HepG2 (cell line): ENCODE data around the gene RFC2. TPM values are rescaled to one million over a fixed set of nuclear protein-coding genes. Genes with fewer than 3 reads are reported as not detected.

ENCODE experiments used
- ATAC-seq: fragments of 200-7000 bp; cut with Tn5 transposase; 3 replicates; pipeline ENCODE4 v1.9.1; 2020; ENCODE audit warnings: mild to moderate bottlenecking, moderate library complexity
- BruUV-seq: library from RNA; stranded (reverse); fragments of 400-500 nt; replicated peaks from 2 replicates; lab custom pipeline; 2021; lab: Mats Ljungman, UMichigan
- CTCF ChIA-PET: fragments of 300-600 bp; formaldehyde crosslinking; extraction: SDS; loops from one replicate; lab custom pipeline; 2021; ENCODE audit warnings: low total read pairs, inconsistent platforms, low intra/inter-chr PET ratio; lab: Yijun Ruan, JAX
- POLR2A ChIA-PET: fragments of 350-600 bp; sonication (Branson Sonifier 250); formaldehyde crosslinking; loops from one replicate; lab custom pipeline; 2020; ENCODE audit warnings: antibody characterized with exemption, inconsistent platforms; lab: Yijun Ruan, JAX
- DNase-seq: peaks from one replicate; pipeline ENCODE4 v3.0.0-alpha.2; 2015; ENCODE audit warnings: low spot score
- FAIRE-seq: peaks from 3 replicates; lab custom pipeline; 2011; peaks lifted over from hg19 to GRCh38; lab: Jason Lieb, UNC
- H2AFZ ChIP-seq: one replicate; pipeline ENCODE4 v1.6.1; 2011; ENCODE audit warnings: low read length, inconsistent platforms
- H3K27ac ChIP-seq: fragments of 300-600 bp; 3 replicates; pipeline ENCODE4 v1.8.0; 2011; ENCODE audit warnings: mixed run types, mild to moderate bottlenecking, mixed read lengths, low read length, inconsistent platforms; ENCODE audit not compliant: insufficient read depth; ENCODE audit errors: extremely low read length
- H3K27me3 ChIP-seq, 2 experiments: fragments of 200-600 bp in 1 of 2; 2 replicates in 1 of 2; 3 replicates in 1 of 2; pipeline versions ENCODE4 v1.6.0 to v1.8.0; 2011; ENCODE audit warnings: low read length in 2 of 2, mild to moderate bottlenecking in 2 of 2, moderate library complexity in 2 of 2, inconsistent platforms in 1 of 2; ENCODE audit not compliant: insufficient read depth in 2 of 2, control insufficient read depth in 1 of 2
- H3K36me3 ChIP-seq, 2 experiments: fragments of 200-600 bp in 1 of 2; replicated peaks in 1 of 2; 2 replicates in 1 of 2; 3 replicates in 1 of 2; pipeline versions ENCODE4 v1.5.1 to v1.8.0; 2011; ENCODE audit warnings: low read length in 2 of 2, inconsistent platforms in 1 of 2; ENCODE audit not compliant: insufficient read depth in 2 of 2, control insufficient read depth in 1 of 2
- H3K4me1 ChIP-seq: 2 replicates; pipeline ENCODE4 v1.5.1; 2012; ENCODE audit warnings: low read length, inconsistent platforms; ENCODE audit not compliant: insufficient read depth
- H3K4me2 ChIP-seq: 2 replicates; pipeline ENCODE4 v1.6.0; 2011; ENCODE audit warnings: low read depth, low read length, inconsistent platforms
- H3K4me3 ChIP-seq, 3 experiments: fragments of 200-600 bp in 1 of 3; sonication (generic), shearing (Covaris generic) in 1 of 3; replicated peaks in 1 of 3; 2 replicates each; pipeline ENCODE4 v1.5.1; 2011 to 2016; ENCODE audit warnings: low read length in 3 of 3, inconsistent platforms in 2 of 3, low read depth in 2 of 3, mild to moderate bottlenecking in 2 of 3, control low read depth in 1 of 3, mixed read lengths in 1 of 3; ENCODE audit not compliant: insufficient read depth in 1 of 3
- H3K79me2 ChIP-seq: one replicate; pipeline ENCODE4 v1.6.1; 2011; ENCODE audit warnings: low read length, inconsistent platforms; ENCODE audit not compliant: insufficient read depth
- H3K9ac ChIP-seq: 2 replicates; pipeline ENCODE4 v1.6.0; 2011; ENCODE audit warnings: mild to moderate bottlenecking, low read depth, low read length, inconsistent platforms; ENCODE audit not compliant: insufficient read depth
- H3K9me3 ChIP-seq: 2 replicates; pipeline ENCODE4 v1.5.1; 2012; ENCODE audit warnings: mild to moderate bottlenecking, low read length
- H4K20me1 ChIP-seq: 2 replicates; pipeline ENCODE4 v1.6.0; 2011; ENCODE audit warnings: inconsistent platforms, mild to moderate bottlenecking, low read length, moderate library complexity; ENCODE audit not compliant: insufficient read depth
- ATF3 ChIP-seq: sonication (generic); formaldehyde crosslinking; IDR thresholded peaks from 2 replicates; pipeline ENCODE4 v1.4.0; 2020; ENCODE audit warnings: missing genetic modification reagents
- GFI1 ChIP-seq: sonication (generic); formaldehyde crosslinking; IDR thresholded peaks from 2 replicates; pipeline ENCODE4 v1.5.0; 2020; ENCODE audit warnings: missing genetic modification reagents, mild to moderate bottlenecking, borderline replicate concordance
- JUN ChIP-seq: sonication (generic); formaldehyde crosslinking; IDR thresholded peaks from 2 replicates; pipeline ENCODE4 v1.4.0; 2020; ENCODE audit warnings: mild to moderate bottlenecking, missing genetic modification reagents
- KAT7 ChIP-seq: IDR thresholded peaks from 2 replicates; pipeline ENCODE4 v1.6.1; 2018; ENCODE audit warnings: borderline replicate concordance, missing compliant biosample characterization
- LCORL ChIP-seq, 2 experiments: fragments of 450-650 bp in 1 of 2; sonication (generic) in 1 of 2; formaldehyde crosslinking in 1 of 2; IDR thresholded peaks; 2 replicates each; pipeline versions ENCODE4 v1.5.0 to v1.6.1; 2017 to 2020; ENCODE audit warnings: antibody characterized with exemption in 1 of 2, missing genetic modification reagents in 1 of 2
- NR2F1 ChIP-seq, 2 experiments: fragments of 450-650 bp in 1 of 2; formaldehyde crosslinking in 1 of 2; IDR thresholded peaks; 2 replicates each; pipeline versions ENCODE4 v1.5.0 to v1.6.1; 2016 to 2020; ENCODE audit warnings: mild to moderate bottlenecking in 1 of 2, missing compliant biosample characterization in 1 of 2, missing genetic modification reagents in 1 of 2, moderate library complexity in 1 of 2
- SOX13 ChIP-seq, 3 experiments: fragments of 450-650 bp in 1 of 3; sonication (generic) in 1 of 3; formaldehyde crosslinking in 1 of 3; IDR thresholded peaks in 2 of 3; conservative IDR thresholded peaks in 1 of 3; 2 replicates each; pipeline versions ENCODE4 v1.5.0 to v1.6.1; 2016 to 2020; ENCODE audit warnings: antibody characterized with exemption in 1 of 3, mild to moderate bottlenecking in 1 of 3, missing compliant biosample characterization in 1 of 3, missing genetic modification reagents in 1 of 3, moderate library complexity in 1 of 3
- TAF15 ChIP-seq: fragments of 200-400 bp; formaldehyde crosslinking; IDR thresholded peaks from one replicate; pipeline ENCODE4 v1.6.1; 2018; ENCODE audit warnings: mild to moderate bottlenecking, low read depth, low read length; ENCODE audit not compliant: poor library complexity, severe bottlenecking
- TBX2 ChIP-seq: sonication (generic); formaldehyde crosslinking; IDR thresholded peaks from 2 replicates; pipeline ENCODE4 v1.5.0; 2020; ENCODE audit warnings: missing genetic modification reagents, mild to moderate bottlenecking, borderline replicate concordance
- ZBTB3 ChIP-seq: sonication (generic); formaldehyde crosslinking; IDR thresholded peaks from 2 replicates; pipeline ENCODE4 v1.4.0; 2020; ENCODE audit warnings: low read depth, mild to moderate bottlenecking, moderate library complexity, missing genetic modification reagents, borderline replicate concordance
- ZNF335 ChIP-seq: sonication (generic); formaldehyde crosslinking; IDR thresholded peaks from 2 replicates; pipeline ENCODE4 v1.4.0; 2020; ENCODE audit warnings: missing genetic modification reagents
- ZNF350 ChIP-seq: sonication (generic); formaldehyde crosslinking; IDR thresholded peaks from 2 replicates; pipeline ENCODE4 v1.4.0; 2020; ENCODE audit warnings: mild to moderate bottlenecking, low read depth, missing genetic modification reagents, borderline replicate concordance
- ZNF558 ChIP-seq: sonication (generic); formaldehyde crosslinking; IDR thresholded peaks from 2 replicates; pipeline ENCODE4 v1.9.0; 2022; ENCODE audit warnings: mild to moderate bottlenecking, missing genetic modification reagents, borderline replicate concordance
- ZNF768 ChIP-seq: sonication (generic); formaldehyde crosslinking; IDR thresholded peaks from 2 replicates; pipeline ENCODE4 v1.4.0; 2020; ENCODE audit warnings: missing genetic modification reagents
- WGBS: methylation state at CpG from one replicate; pipeline ENCODE4 v1.1.6; 2017; ENCODE audit warnings: low lambda C conversion rate; 5-methylcytosine and 5-hydroxymethylcytosine counted together
- in situ Hi-C: cut with HindIII; loops from 2 replicates; pipeline ENCODE4 v1.10.0; 2017; ENCODE audit warnings: low pct_unique_long_range_greater_than_20kb; ENCODE audit not compliant: extremely low pct_ligation_motif_present
- intact Hi-C: fragments of 100-400 bp; cut with micrococcal nuclease; formaldehyde crosslinking; loops from one replicate; pipeline ENCODE4 v1.10.0; 2022; ENCODE audit not compliant: unreplicated experiment
- polyA plus RNA-seq, 8 experiments: library from polyadenylated mRNA; depleted of rRNA in 3 of 8; stranded (reverse) in 7 of 8; unstranded in 1 of 8; fragments of >200 nt; fragmentation: Illumina TruSeq in 4 of 8; extraction: Trizol in 4 of 8; gene quantifications; 2 replicates each; pipeline versions ENCODE4 v1.2.1 to v1.2.3, GENCODE V29; 2011 to 2016; ENCODE audit warnings: low read depth in 4 of 8, missing spikeins in 1 of 8, mixed read lengths in 1 of 8; ENCODE audit not compliant: insufficient read depth in 1 of 8
- total RNA-seq, 5 experiments: library from RNA; depleted of rRNA; stranded (reverse); fragments of >200 nt; fragmentation: Illumina TruSeq; extraction: Trizol; gene quantifications; 2 replicates each; pipeline ENCODE4 v1.2.3, GENCODE V29; 2016; ENCODE audit warnings: low read depth in 1 of 5
- TF ChIP-seq, protein P1 (sequence below): sonication (generic); formaldehyde crosslinking; IDR thresholded peaks from 2 replicates; pipeline ENCODE4 v1.5.0; 2020; ENCODE audit warnings: missing genetic modification reagents

The RFC2 gene
- total and polyA plus RNA-seq, 2 of the 13 experiments (the other 11 are each of a cell fraction or from before 2014, with no cell fraction given), result 14.6 to 43.5 TPM

GRCh38 chr7:74215921-74216320 lies 38.3 kb downstream of the RFC2 start:
- peak; percentile 32; the same call in 1 of the 2 replicates for TF ChIP-seq ZNF768
- no peak for TF ChIP-seq TBX2 (CRISPR knock-in tag)
- Histone ChIP-seq H3K79me2 (no peaks in the 10 kb centered on the region), H3K4me1 (peaks cover 31% of the 10 kb centered on the region), H4K20me1 (no peaks in the 10 kb centered on the region), H3K27ac (no peak overlapping the region), H3K27me3 (no peaks in the 10 kb centered on the region; a peak in 2 of 5 replicates), H3K36me3 (no peaks in the 10 kb centered on the region), H3K4me3 (no peak overlapping the region), H3K9me3 (no peaks in the 10 kb centered on the region), H3K4me2 (no peak overlapping the region; the same call in 1 of the 2 replicates), H3K9ac (no peak overlapping the region), H2AFZ (no peak overlapping the region)
- CTCF ChIA-PET, result no interaction called here
- no CpG with 5 or more reads among the region's 15 CpGs for WGBS
- in situ Hi-C loops, result loop anchor here (25.0 kb wide), 1 partner anchor 346 kb away; no protein-coding TSS in a partner anchor
- intact Hi-C loops, result no loop called here
- FAIRE-seq, result no peak
- POLR2A ChIA-PET, result no interaction called here
- no peak for DNase-seq
- BruUV-seq, result no TSS peak
- no peak for ATAC-seq

DNA sequence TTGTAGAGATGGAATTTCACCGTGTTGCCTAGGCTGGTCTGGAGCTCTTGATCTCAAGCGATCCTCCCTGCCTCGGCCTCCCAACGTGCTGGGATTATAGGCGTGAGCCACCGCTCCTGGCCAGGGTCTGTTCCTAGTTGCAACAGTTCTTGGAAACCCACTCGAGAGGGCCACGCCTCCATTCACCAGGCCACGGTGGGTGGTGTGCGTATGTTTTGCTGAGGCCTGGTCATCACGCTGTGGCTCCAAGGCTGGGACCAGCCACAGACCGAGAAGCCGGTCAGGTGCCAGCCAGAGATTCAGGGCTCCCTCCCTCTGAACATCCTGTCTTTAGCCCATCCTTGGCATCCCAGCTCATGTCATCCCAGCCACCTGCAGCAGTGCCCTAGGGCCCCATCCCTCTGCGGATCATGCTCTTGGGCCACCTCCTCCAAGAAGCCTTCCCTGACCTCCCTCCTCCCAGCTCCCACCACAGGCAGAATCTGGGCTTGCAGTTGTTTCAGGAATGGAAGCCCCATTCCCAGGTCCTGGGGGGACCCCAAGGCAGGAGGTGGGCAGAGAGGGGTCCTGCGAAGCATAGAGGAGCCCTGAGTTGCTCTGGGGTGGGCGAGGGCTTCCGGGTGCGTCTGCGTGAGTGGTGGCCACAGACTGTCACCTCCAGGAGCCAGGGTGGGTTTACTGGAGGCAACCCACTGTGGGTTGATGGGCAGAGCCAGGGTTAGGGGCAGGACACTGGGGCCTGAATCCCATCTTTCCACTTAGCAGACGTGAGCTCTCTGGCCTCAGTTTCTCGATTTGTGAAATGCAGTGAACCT lies 39.2 kb downstream of the RFC2 start:
- no TSS peak for BruUV-seq
- FAIRE-seq, result no peak
- no peak overlapping the region for H2AFZ ChIP-seq
- H3K9ac ChIP-seq, result no peak overlapping the region
- H4K20me1 ChIP-seq, result no peaks in the 10 kb centered on the region
- POLR2A ChIA-PET, result no interaction called here
- DNase-seq, result no peak
- no peak overlapping the region for H3K4me3 ChIP-seq
- no peaks in the 10 kb centered on the region; a peak in 2 of 5 replicates for H3K27me3 ChIP-seq
- intact Hi-C loops (no loop called here), in situ Hi-C loops (loop anchor here (25.0 kb wide), 1 partner anchor 347 kb away; no protein-coding TSS in a partner anchor)
- H3K36me3 ChIP-seq, result no peaks in the 10 kb centered on the region
- no peaks in the 10 kb centered on the region for H3K79me2 ChIP-seq
- H3K4me2 ChIP-seq, result no peak overlapping the region
- ATAC-seq, result no peak
- no peaks in the 10 kb centered on the region for H3K9me3 ChIP-seq
- CTCF ChIA-PET, result no interaction called here
- H3K27ac ChIP-seq, result no peak overlapping the region
- whole genome bisulfite sequencing, result 76% methylated on average over 18 of the region's 21 CpGs
- H3K4me1 ChIP-seq, result peaks cover 25% of the 10 kb centered on the region
- TF ChIP-seq KAT7 (CRISPR knock-in tag) (no peak), ZNF335 (CRISPR knock-in tag) (no peak), ZNF350 (CRISPR knock-in tag) (no peak), ATF3 (CRISPR knock-in tag) (no peak), ZNF558 (CRISPR knock-in tag) (no peak), LCORL (IDR thresholded peaks at IDR 0.05) (no peak), LCORL (CRISPR knock-in tag; IDR thresholded peaks at IDR 0.05) (no peak), ZBTB3 (no peak), JUN (no peak), GFI1 (no peak), SOX13 (IDR thresholded peaks at IDR 0.05) (no peak), SOX13 (CRISPR knock-in tag; conservative IDR thresholded peaks at IDR 0.05 in 1 of 2, IDR thresholded peaks at IDR 0.05 in 1 of 2) (no peak), TAF15 (no peak), NR2F1 (CRISPR knock-in tag; IDR thresholded peaks at IDR 0.05) (no peak)
- TF ChIP-seq, protein P1, sequence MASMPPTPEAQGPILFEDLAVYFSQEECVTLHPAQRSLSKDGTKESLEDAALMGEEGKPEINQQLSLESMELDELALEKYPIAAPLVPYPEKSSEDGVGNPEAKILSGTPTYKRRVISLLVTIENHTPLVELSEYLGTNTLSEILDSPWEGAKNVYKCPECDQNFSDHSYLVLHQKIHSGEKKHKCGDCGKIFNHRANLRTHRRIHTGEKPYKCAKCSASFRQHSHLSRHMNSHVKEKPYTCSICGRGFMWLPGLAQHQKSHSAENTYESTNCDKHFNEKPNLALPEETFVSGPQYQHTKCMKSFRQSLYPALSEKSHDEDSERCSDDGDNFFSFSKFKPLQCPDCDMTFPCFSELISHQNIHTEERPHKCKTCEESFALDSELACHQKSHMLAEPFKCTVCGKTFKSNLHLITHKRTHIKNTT (CRISPR knock-in tag), result no peak
